ENCODE results near the gene CHM.
"Not testable (repeated sequence)": the region's sequence is repeated elsewhere in the genome, so short reads cannot be mapped to it uniquely, and the experiment has no call there.

CHM gene

GRCh38 chrX:86047174-86047935, at the start of gene CHM:
CHM (minus strand) TSS chrX:86047558; CDS start chrX:86047532, 26 bp downstream.
- DNase-seq (ENCODE audit: low read depth), result peak; percentile 15

- DNase-seq (ENCODE audit: low read depth), result no peak
These were observed 31.3 kb upstream of the CHM start for GRCh38 chrX:86078650-86079049.

- no peak for DNase-seq (ENCODE audit: low read depth)
These were observed 19.6 kb upstream of the CHM start for GRCh38 chrX:86066998-86067397.

- no peak for DNase-seq (ENCODE audit: low read depth)
These were observed 14.0 kb upstream of the CHM start for GRCh38 chrX:86061407-86061806.

- DNase-seq (ENCODE audit: low read depth), result no peak
These were observed 4.4 kb upstream of the CHM start for GRCh38 chrX:86051741-86052140.

- DNase-seq (ENCODE audit: low read depth), result no peak
These were observed 550 bp upstream of the CHM start for GRCh38 chrX:86047936-86048280.

GRCh38 chrX:86044216-86044615, 3.1 kb downstream of the CHM start:
- no peak for DNase-seq (ENCODE audit: low read depth)

GRCh38 chrX:86039625-86040568, 7.5 kb downstream of the CHM start:
- DNase-seq (ENCODE audit: low read depth), result no peak

- no peak for DNase-seq (ENCODE audit: low read depth)
These were observed 14.0 kb downstream of the CHM start for GRCh38 chrX:86033385-86033784.

GRCh38 chrX:86028681-86029080, 18.7 kb downstream of the CHM start:
- DNase-seq (ENCODE audit: low read depth), result no peak

GRCh38 chrX:86023811-86024210, 23.5 kb downstream of the CHM start:
- no peak for DNase-seq (ENCODE audit: low read depth)

GRCh38 chrX:86021652-86022289, 25.6 kb downstream of the CHM start:
- no peak for DNase-seq (ENCODE audit: low read depth)

- DNase-seq (ENCODE audit: low read depth), result no peak
These were observed 31.2 kb downstream of the CHM start for GRCh38 chrX:86016139-86016538.

- DNase-seq (ENCODE audit: low read depth), result not testable (repeated sequence)
These were observed 32.4 kb downstream of the CHM start for GRCh38 chrX:86014959-86015358.

- no peak for DNase-seq (ENCODE audit: low read depth)
These were observed 32.9 kb downstream of the CHM start for GRCh38 chrX:86014421-86014820.

- DNase-seq (ENCODE audit: low read depth), result no peak
These were observed 33.6 kb downstream of the CHM start for GRCh38 chrX:86013792-86014191.

- no peak for DNase-seq (ENCODE audit: low read depth)
These were observed 35.2 kb downstream of the CHM start for GRCh38 chrX:86012188-86012587.

- not testable (repeated sequence) for DNase-seq (ENCODE audit: low read depth)
These were observed 37.6 kb downstream of the CHM start for GRCh38 chrX:86009803-86010202.

- not testable (repeated sequence) for DNase-seq (ENCODE audit: low read depth)
These were observed 39.5 kb downstream of the CHM start for GRCh38 chrX:86007891-86008290.

GRCh38 chrX:86002076-86002896, 45.1 kb downstream of the CHM start:
- no peak for DNase-seq (ENCODE audit: low read depth)

- DNase-seq (ENCODE audit: low read depth), result no peak
These were observed 48.4 kb downstream of the CHM start for GRCh38 chrX:85998954-85999353.

GRCh38 chrX:85996555-85996954, 50.8 kb downstream of the CHM start:
- DNase-seq (ENCODE audit: low read depth), result no peak

All from activated T-helper 1 cell treated with Interleukin-2 at 50 U/mL for 16 hours (primary cell).